GM18526 (cell line): Measurements from ENCODE around the gene HS6ST3.

ENCODE experiments used
- POLR2A ChIP-seq: IDR thresholded peaks from 3 replicates; pipeline ENCODE4 v1.6.1; 2011; ENCODE audit not compliant: insufficient read length; ENCODE audit errors: extremely low read depth

Gene HS6ST3

GRCh38 chr13:96178759-96179158 is 88.9 kb downstream of the HS6ST3 start:
- TF ChIP-seq POLR2A: no peak

GRCh38 chr13:96179309-96179708 is 89.4 kb downstream of the HS6ST3 start:
- no peak for TF ChIP-seq POLR2A

GRCh38 chr13:96181911-96182310 is 92.0 kb downstream of the HS6ST3 start:
- no peak for TF ChIP-seq POLR2A

GRCh38 chr13:96185818-96186217 is 95.9 kb downstream of the HS6ST3 start:
- no peak for TF ChIP-seq POLR2A

GRCh38 chr13:96191367-96191766 is 101.5 kb downstream of the HS6ST3 start:
- TF ChIP-seq POLR2A: no peak

- no peak for TF ChIP-seq POLR2A
Observed at GRCh38 chr13:96193728-96194310, 103.9 kb downstream of the HS6ST3 start.

GRCh38 chr13:96198038-96198437 is 108.1 kb downstream of the HS6ST3 start:
- no peak for TF ChIP-seq POLR2A

GRCh38 chr13:96199315-96199714 is 109.4 kb downstream of the HS6ST3 start:
- no peak for TF ChIP-seq POLR2A

GRCh38 chr13:96200810-96201209 is 110.9 kb downstream of the HS6ST3 start:
- TF ChIP-seq POLR2A: no peak

GRCh38 chr13:96202315-96202714 is 112.4 kb downstream of the HS6ST3 start:
- no peak for TF ChIP-seq POLR2A

GRCh38 chr13:96203471-96203870 is 113.6 kb downstream of the HS6ST3 start:
- no peak for TF ChIP-seq POLR2A

- no peak for TF ChIP-seq POLR2A
Observed at GRCh38 chr13:96214824-96215445, 125.0 kb downstream of the HS6ST3 start.

- no peak for TF ChIP-seq POLR2A
Observed at GRCh38 chr13:96216543-96216942, 126.6 kb downstream of the HS6ST3 start.

GRCh38 chr13:96218475-96218874 is 128.6 kb downstream of the HS6ST3 start:
- TF ChIP-seq POLR2A: no peak

- TF ChIP-seq POLR2A: no peak
Observed at GRCh38 chr13:96221471-96221870, 131.6 kb downstream of the HS6ST3 start.

- TF ChIP-seq POLR2A: no peak
Observed at GRCh38 chr13:96223231-96223630, 133.3 kb downstream of the HS6ST3 start.

- no peak for TF ChIP-seq POLR2A
Observed at GRCh38 chr13:96229356-96229755, 139.4 kb downstream of the HS6ST3 start.
